Stimulated activated CD4-positive, alpha-beta T cell treated with anti-CD3 and anti-CD28 coated beads, TNF-alpha, amount 100 ng/mL, for 24 hours (primary cell): ENCODE data around the gene ANXA2R.
A peak's percentile ranks its signal among the peaks of the same experiment; 100 is the strongest.

ENCODE experiments used
- DNase-seq, 3 experiments: peaks; one replicate each; pipeline ENCODE4 v3.0.0-alpha.2; 2020; ENCODE audit warnings: low read depth in 3 of 3

Gene ANXA2R

GRCh38 chr5:43001748-43002147, 38.4 kb downstream of the ANXA2R start:
- no peak for DNase-seq

- no peak for DNase-seq
These were observed 39.2 kb downstream of the ANXA2R start for GRCh38 chr5:43000914-43001313.

GRCh38 chr5:43000111-43000840, 39.8 kb downstream of the ANXA2R start:
- DNase-seq = no peak

GRCh38 chr5:42995360-42995751, 44.8 kb downstream of the ANXA2R start:
- DNase-seq = no peak

- peak; percentile 68 to 85 (median 79) for DNase-seq
These were observed 45.4 kb downstream of the ANXA2R start for GRCh38 chr5:42994555-42995359.

GRCh38 chr5:42994246-42994554, 45.9 kb downstream of the ANXA2R start:
- no peak for DNase-seq

- peak in 1 of 3 experiments; percentile 37 for DNase-seq
These were observed 46.4 kb downstream of the ANXA2R start for GRCh38 chr5:42993516-42994245.

- peak in 2 of 3 experiments; percentile 36 to 64 for DNase-seq
These were observed 47.8 kb downstream of the ANXA2R start for GRCh38 chr5:42992088-42992879.

GRCh38 chr5:42991404-42992087, 48.6 kb downstream of the ANXA2R start:
- peak in 1 of 3 experiments; percentile 33 for DNase-seq

GRCh38 chr5:42990892-42991291, 49.2 kb downstream of the ANXA2R start:
- DNase-seq = no peak
